HL-60 (cell line): Measurements from ENCODE around the gene ADAM17.

Experiments used
- DNase-seq, 2 experiments: peaks; one replicate each; pipeline ENCODE4 v3.0.0-alpha.2; 2010 to 2020; ENCODE audit warnings: low read depth in 1 of 2, low spot score in 1 of 2
- H3K27ac ChIP-seq: fragments of 250-450 bp; sonication (Bioruptor Pico); replicated peaks from 2 replicates; pipeline ENCODE4 v1.5.1; 2020; ENCODE audit warnings: mild to moderate bottlenecking, moderate library complexity
- H3K27me3 ChIP-seq: fragments of 250-450 bp; sonication (Bioruptor Pico); 2 replicates; pipeline ENCODE4 v1.5.1; 2021; ENCODE audit warnings: mild to moderate bottlenecking, moderate library complexity; ENCODE audit not compliant: insufficient read depth, poor library complexity, severe bottlenecking
- H3K4me3 ChIP-seq: replicated peaks from 2 replicates; pipeline ENCODE4 v1.5.1; 2011; ENCODE audit warnings: mild to moderate bottlenecking, control low read depth, low read length; ENCODE audit not compliant: insufficient read depth
- GABPA ChIP-seq: IDR thresholded peaks from 2 replicates; pipeline ENCODE4 v1.6.1; 2012; ENCODE audit warnings: low read depth
- POLR2AphosphoS5 ChIP-seq: IDR thresholded peaks from 2 replicates; pipeline ENCODE4 v1.6.1; 2012; ENCODE audit warnings: low read depth
- SPI1 ChIP-seq: IDR thresholded peaks from 2 replicates; pipeline ENCODE4 v1.6.1; 2012; ENCODE audit warnings: low read depth, mild to moderate bottlenecking, borderline replicate concordance
- TF ChIP-seq, protein P1 (sequence below): IDR thresholded peaks from one replicate; pipeline ENCODE4 v1.5.1; 2011; ENCODE audit warnings: low read length, control low read depth, inconsistent platforms; ENCODE audit not compliant: insufficient read depth
- TF ChIP-seq, protein P2 (sequence below): IDR thresholded peaks from 2 replicates; pipeline ENCODE4 v1.6.1; 2012; ENCODE audit warnings: low read depth; ENCODE audit not compliant: insufficient replicate concordance

The ADAM17 gene

GRCh38 chr2:9473308-9473984 is 82.2 kb downstream of the ADAM17 start:
- no peaks in the 10 kb centered on the region for H3K27me3 ChIP-seq
- DNase-seq = no peak
- TF ChIP-seq GABPA (no peak), POLR2AphosphoS5 (no peak), SPI1 (no peak)
- TF ChIP-seq, protein P1, sequence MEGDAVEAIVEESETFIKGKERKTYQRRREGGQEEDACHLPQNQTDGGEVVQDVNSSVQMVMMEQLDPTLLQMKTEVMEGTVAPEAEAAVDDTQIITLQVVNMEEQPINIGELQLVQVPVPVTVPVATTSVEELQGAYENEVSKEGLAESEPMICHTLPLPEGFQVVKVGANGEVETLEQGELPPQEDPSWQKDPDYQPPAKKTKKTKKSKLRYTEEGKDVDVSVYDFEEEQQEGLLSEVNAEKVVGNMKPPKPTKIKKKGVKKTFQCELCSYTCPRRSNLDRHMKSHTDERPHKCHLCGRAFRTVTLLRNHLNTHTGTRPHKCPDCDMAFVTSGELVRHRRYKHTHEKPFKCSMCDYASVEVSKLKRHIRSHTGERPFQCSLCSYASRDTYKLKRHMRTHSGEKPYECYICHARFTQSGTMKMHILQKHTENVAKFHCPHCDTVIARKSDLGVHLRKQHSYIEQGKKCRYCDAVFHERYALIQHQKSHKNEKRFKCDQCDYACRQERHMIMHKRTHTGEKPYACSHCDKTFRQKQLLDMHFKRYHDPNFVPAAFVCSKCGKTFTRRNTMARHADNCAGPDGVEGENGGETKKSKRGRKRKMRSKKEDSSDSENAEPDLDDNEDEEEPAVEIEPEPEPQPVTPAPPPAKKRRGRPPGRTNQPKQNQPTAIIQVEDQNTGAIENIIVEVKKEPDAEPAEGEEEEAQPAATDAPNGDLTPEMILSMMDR = no peak
- no peak overlapping the region for H3K4me3 ChIP-seq
- H3K27ac ChIP-seq = peak overlapping the region; percentile 75; the same call in 1 of the 2 replicates

DNA sequence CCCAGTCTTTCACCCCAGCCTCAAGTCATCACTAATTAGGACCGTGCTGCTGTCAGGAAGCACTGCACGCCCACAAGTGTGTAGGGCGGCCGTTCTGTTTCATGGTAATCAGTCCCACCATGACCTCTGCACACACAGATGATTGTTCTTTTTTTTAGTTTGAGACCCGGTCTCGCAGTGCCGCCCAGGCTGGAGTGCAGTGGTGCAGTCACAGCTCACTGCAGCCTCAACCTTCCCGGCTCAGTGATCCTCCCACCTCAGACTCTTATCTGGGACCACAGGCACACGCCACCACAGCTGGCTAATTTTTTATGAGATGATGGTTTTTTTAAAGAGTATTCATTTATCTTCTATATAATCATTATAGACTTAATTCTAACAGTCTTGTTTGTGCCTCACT is 83.1 kb downstream of the ADAM17 start:
- no peak for DNase-seq
- H3K4me3 ChIP-seq = no peak overlapping the region
- TF ChIP-seq GABPA (no peak), SPI1 (no peak), POLR2AphosphoS5 (no peak)
- TF ChIP-seq, protein P1 = no peak
- TF ChIP-seq, protein P2, sequence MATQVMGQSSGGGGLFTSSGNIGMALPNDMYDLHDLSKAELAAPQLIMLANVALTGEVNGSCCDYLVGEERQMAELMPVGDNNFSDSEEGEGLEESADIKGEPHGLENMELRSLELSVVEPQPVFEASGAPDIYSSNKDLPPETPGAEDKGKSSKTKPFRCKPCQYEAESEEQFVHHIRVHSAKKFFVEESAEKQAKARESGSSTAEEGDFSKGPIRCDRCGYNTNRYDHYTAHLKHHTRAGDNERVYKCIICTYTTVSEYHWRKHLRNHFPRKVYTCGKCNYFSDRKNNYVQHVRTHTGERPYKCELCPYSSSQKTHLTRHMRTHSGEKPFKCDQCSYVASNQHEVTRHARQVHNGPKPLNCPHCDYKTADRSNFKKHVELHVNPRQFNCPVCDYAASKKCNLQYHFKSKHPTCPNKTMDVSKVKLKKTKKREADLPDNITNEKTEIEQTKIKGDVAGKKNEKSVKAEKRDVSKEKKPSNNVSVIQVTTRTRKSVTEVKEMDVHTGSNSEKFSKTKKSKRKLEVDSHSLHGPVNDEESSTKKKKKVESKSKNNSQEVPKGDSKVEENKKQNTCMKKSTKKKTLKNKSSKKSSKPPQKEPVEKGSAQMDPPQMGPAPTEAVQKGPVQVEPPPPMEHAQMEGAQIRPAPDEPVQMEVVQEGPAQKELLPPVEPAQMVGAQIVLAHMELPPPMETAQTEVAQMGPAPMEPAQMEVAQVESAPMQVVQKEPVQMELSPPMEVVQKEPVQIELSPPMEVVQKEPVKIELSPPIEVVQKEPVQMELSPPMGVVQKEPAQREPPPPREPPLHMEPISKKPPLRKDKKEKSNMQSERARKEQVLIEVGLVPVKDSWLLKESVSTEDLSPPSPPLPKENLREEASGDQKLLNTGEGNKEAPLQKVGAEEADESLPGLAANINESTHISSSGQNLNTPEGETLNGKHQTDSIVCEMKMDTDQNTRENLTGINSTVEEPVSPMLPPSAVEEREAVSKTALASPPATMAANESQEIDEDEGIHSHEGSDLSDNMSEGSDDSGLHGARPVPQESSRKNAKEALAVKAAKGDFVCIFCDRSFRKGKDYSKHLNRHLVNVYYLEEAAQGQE = no peak
- H3K27me3 ChIP-seq = no peaks in the 10 kb centered on the region
- no peak overlapping the region for H3K27ac ChIP-seq

DNA sequence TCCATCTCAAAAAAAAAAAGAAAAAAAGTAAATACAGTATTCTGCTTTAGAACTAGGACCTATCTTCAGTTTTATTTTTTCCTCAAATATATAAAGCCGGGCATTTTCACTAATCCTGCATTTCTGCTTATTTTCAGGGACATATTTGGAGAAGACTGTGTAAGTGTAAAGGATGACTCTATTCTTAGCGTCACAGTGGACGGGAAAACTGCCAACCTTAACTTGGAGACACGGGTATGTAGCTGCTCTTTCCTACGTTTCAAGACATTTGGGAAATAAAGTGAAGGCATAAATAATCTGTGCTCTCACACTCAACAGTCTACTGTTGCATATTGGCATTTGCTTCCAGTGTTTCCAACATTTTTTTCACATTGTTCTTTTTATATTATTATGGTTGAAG is 84.4 kb downstream of the ADAM17 start:
- Histone ChIP-seq H3K4me3 (no peak overlapping the region), H3K27me3 (no peaks in the 10 kb centered on the region), H3K27ac (no peak overlapping the region)
- DNase-seq = no peak
- TF ChIP-seq POLR2AphosphoS5 (no peak), GABPA (no peak), SPI1 (no peak)
- TF ChIP-seq, protein P1 = no peak
- TF ChIP-seq, protein P2 = no peak

DNA sequence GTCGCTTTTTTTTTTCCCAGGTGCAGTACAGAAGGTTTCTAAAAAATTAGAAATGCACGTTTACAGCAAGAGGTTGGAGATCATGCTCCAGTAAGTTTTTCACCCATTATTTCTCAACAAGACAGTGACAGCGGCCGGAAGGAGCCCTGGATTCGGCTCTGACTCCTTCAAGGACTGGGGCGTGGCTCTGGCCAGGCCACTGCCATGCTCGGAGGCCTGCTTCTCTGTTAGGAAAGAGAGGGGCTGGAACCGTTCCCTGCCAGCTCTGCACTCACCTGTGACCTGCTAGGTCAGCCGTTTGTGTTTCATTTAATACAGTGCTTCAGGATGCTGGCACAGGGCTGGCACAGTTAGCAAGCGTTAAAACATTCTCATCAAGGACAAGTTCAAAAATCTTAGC is 87.9 kb downstream of the ADAM17 start:
- TF ChIP-seq SPI1 (no peak), POLR2AphosphoS5 (no peak), GABPA (no peak)
- TF ChIP-seq, protein P1 = no peak
- TF ChIP-seq, protein P2 = no peak
- no peak overlapping the region for H3K27ac ChIP-seq
- DNase-seq = no peak
- no peak overlapping the region for H3K4me3 ChIP-seq
- H3K27me3 ChIP-seq = no peaks in the 10 kb centered on the region
